Left cardiac atrium (tissue), 4 donors: Measurements from ENCODE around the gene PEX1. TPM values are rescaled to one million over a fixed set of nuclear protein-coding genes. Genes with fewer than 3 reads are reported as not detected.
A peak's percentile ranks its signal among the peaks of the same experiment; 100 is the strongest.
"Not testable (repeated sequence)": the region's sequence is repeated elsewhere in the genome, so short reads cannot be mapped to it uniquely, and the experiment has no call there.

Experiments used
- ATAC-seq, 2 donors: fragments of 200-7000 bp; cut with Tn5 transposase; one replicate each; pipeline ENCODE4 v1.9.1; 2020; ENCODE audit warnings: mild to moderate bottlenecking in 2 of 2, moderate library complexity in 2 of 2
- DNase-seq: peaks from one replicate; pipeline ENCODE4 v3.0.0-alpha.2; 2020
- intact Hi-C, 2 donors: fragments of 100-400 bp; cut with DNase I; formaldehyde crosslinking; loops; one replicate each; pipeline versions ENCODE4 v1.14.1 to v1.15.1; 2022 to 2023
- total RNA-seq, 2 donors: library from RNA; stranded (reverse); fragmentation: NEBNext Ultra II Directional; extraction: Animal tissue kit (Norgen Biotek cat#: 25700); gene quantifications; one replicate each; pipeline ENCODE4 v1.2.1, GENCODE V29; 2021
- donor health status: DM: no; HTN: yes; CAD: no.
- donor health status: DM: no; HTN: yes; CAD: no; lungs with severe emphysema.
- donor health status: DM: yes; HTN: yes; CAD: no.
- donor health status: Dilated cardiomyopathy.

Gene PEX1
- total RNA-seq, 2 donors from 2014 or later: 11.6 to 15.2 TPM

- DNase-seq (no peak), ATAC-seq (no peak)
- intact Hi-C loops: no loop called here
Observed at GRCh38 chr7:92513167-92513902, 15.0 kb downstream of the PEX1 start.

- intact Hi-C loops: no loop called here
- DNase-seq (no peak), ATAC-seq (no peak)
Observed at GRCh38 chr7:92508946-92509345, 19.4 kb downstream of the PEX1 start.

- ATAC-seq: no peak
- DNase-seq: no peak
- intact Hi-C loops: no loop called here
Observed at GRCh38 chr7:92506363-92506762, 22.0 kb downstream of the PEX1 start.

- no peak for ATAC-seq
- DNase-seq: no peak
- intact Hi-C loops: no loop called here
Observed at GRCh38 chr7:92504563-92504962, 23.8 kb downstream of the PEX1 start.

GRCh38 chr7:92503767-92504166, 24.6 kb downstream of the PEX1 start:
- intact Hi-C loops: no loop called here
- ATAC-seq (no peak), DNase-seq (no peak)

GRCh38 chr7:92498557-92498956, 29.8 kb downstream of the PEX1 start:
- intact Hi-C loops: no loop called here
- no peak for ATAC-seq
- DNase-seq: no peak

GRCh38 chr7:92496876-92497275, 31.4 kb downstream of the PEX1 start:
- ATAC-seq: no peak
- intact Hi-C loops: no loop called here
- no peak for DNase-seq

GRCh38 chr7:92489634-92490033, 38.7 kb downstream of the PEX1 start:
- DNase-seq: no peak
- ATAC-seq: peak; percentile 66 to 86
- intact Hi-C loops: no loop called here

GRCh38 chr7:92487804-92488203, 40.5 kb downstream of the PEX1 start:
- intact Hi-C loops: no loop called here
- ATAC-seq (no peak), DNase-seq (no peak)

- DNase-seq: no peak
- ATAC-seq: no peak
- intact Hi-C loops: no loop called here
Observed at GRCh38 chr7:92485974-92486373, 42.3 kb downstream of the PEX1 start.

- peak in 1 of 2 donors; percentile 19 for ATAC-seq
- DNase-seq: no peak
- intact Hi-C loops: no loop called here
Observed at GRCh38 chr7:92485267-92485892, 42.9 kb downstream of the PEX1 start.

GRCh38 chr7:92484226-92484625, 44.1 kb downstream of the PEX1 start:
- DNase-seq, ATAC-seq, intact Hi-C loops: not testable (repeated sequence)

GRCh38 chr7:92483624-92484023, 44.7 kb downstream of the PEX1 start:
- intact Hi-C loops, ATAC-seq, DNase-seq: not testable (repeated sequence)

GRCh38 chr7:92479146-92479545, 49.2 kb downstream of the PEX1 start:
- DNase-seq, ATAC-seq, intact Hi-C loops: not testable (repeated sequence)

- no peak for DNase-seq
- intact Hi-C loops: no loop called here
- ATAC-seq: no peak
Observed at GRCh38 chr7:92478711-92479110, 49.6 kb downstream of the PEX1 start.

GRCh38 chr7:92478095-92478494, 50.2 kb downstream of the PEX1 start:
- DNase-seq (no peak), ATAC-seq (no peak)
- intact Hi-C loops: no loop called here

- intact Hi-C loops, DNase-seq, ATAC-seq: not testable (repeated sequence)
Observed at GRCh38 chr7:92477681-92478080, 50.6 kb downstream of the PEX1 start, which contains the start of gene ERVW-1. ERVW-1 (minus strand) TSS chr7:92477946; CDS start chr7:92470381, 7,565 bp downstream.

- ATAC-seq, DNase-seq, intact Hi-C loops: not testable (repeated sequence)
Observed at GRCh38 chr7:92475851-92476590, 52.3 kb downstream of the PEX1 start.

- intact Hi-C loops, ATAC-seq, DNase-seq: not testable (repeated sequence)
Observed at GRCh38 chr7:92475261-92475770, 53.0 kb downstream of the PEX1 start.

GRCh38 chr7:92473989-92474388, 54.3 kb downstream of the PEX1 start:
- intact Hi-C loops, ATAC-seq, DNase-seq: not testable (repeated sequence)
